PC-9 (cell line): ENCODE results near the gene BUD13. TPM values are rescaled to one million over a fixed set of nuclear protein-coding genes. Genes with fewer than 3 reads are reported as not detected.

Source experiments
- Bru-seq: library from RNA; stranded (reverse); fragments of 400-500 nt; gene quantifications from one replicate; lab custom pipeline; 2021; lab: Mats Ljungman, UMichigan
- BruChase-seq, 2 experiments: library from RNA; stranded (reverse); fragments of 400-500 nt; gene quantifications; one replicate each; lab custom pipeline; 2021; lab: Mats Ljungman, UMichigan
- BruUV-seq: library from RNA; stranded (reverse); fragments of 400-500 nt; replicated peaks from 2 replicates; lab custom pipeline; 2021; lab: Mats Ljungman, UMichigan
- CTCF ChIA-PET: fragments of 300-600 bp; sonication (Branson Sonifier 250); formaldehyde crosslinking; loops from one replicate; lab custom pipeline; 2022; ENCODE audit warnings: antibody characterized with exemption; lab: Charles Lee
- POLR2A ChIA-PET: fragments of 300-600 bp; sonication (Branson Sonifier 250); formaldehyde crosslinking; loops from one replicate; lab custom pipeline; 2022; ENCODE audit warnings: antibody characterized with exemption; ENCODE audit not compliant: unreplicated experiment; lab: Charles Lee
- DNase-seq, 2 experiments: peaks; one replicate each; pipeline versions ENCODE4 v3.0.0 to v3.0.0-alpha.2; 2015 to 2022; ENCODE audit warnings: mixed read lengths in 1 of 2
- H2AFZ ChIP-seq: fragments of 200-600 bp; sonication (generic); 2 replicates; pipeline ENCODE4 v1.8.1; 2017; ENCODE audit warnings: antibody characterized with exemption
- H3F3A ChIP-seq: fragments of 200-600 bp; sonication (generic); 2 replicates; pipeline ENCODE4 v1.8.1; 2017; ENCODE audit warnings: antibody characterized with exemption, mild to moderate bottlenecking, low read depth; ENCODE audit not compliant: insufficient read depth
- H3K27ac ChIP-seq: fragments of 200-600 bp; sonication (generic); 2 replicates; pipeline ENCODE4 v1.6.1; 2016; ENCODE audit warnings: mixed run types
- H3K27me3 ChIP-seq: fragments of 200-600 bp; sonication (generic); 2 replicates; pipeline ENCODE4 v1.6.1; 2016; ENCODE audit warnings: low read depth, mixed run types; ENCODE audit not compliant: insufficient read depth
- H3K36me3 ChIP-seq: fragments of 200-600 bp; sonication (generic); 2 replicates; pipeline ENCODE4 v1.6.1; 2016; ENCODE audit warnings: low read depth, mixed run types
- H3K4me1 ChIP-seq: fragments of 200-600 bp; sonication (generic); replicated peaks from 2 replicates; pipeline ENCODE4 v1.6.1; 2016; ENCODE audit warnings: mixed run types; ENCODE audit not compliant: insufficient read depth
- H3K4me2 ChIP-seq: fragments of 200-600 bp; sonication (generic); 2 replicates; pipeline ENCODE4 v1.6.1; 2017; ENCODE audit warnings: mixed run types
- H3K4me3 ChIP-seq: fragments of 200-600 bp; sonication (generic); 2 replicates; pipeline ENCODE4 v1.6.1; 2016; ENCODE audit warnings: mixed run types
- H3K79me2 ChIP-seq: fragments of 200-600 bp; sonication (generic); 2 replicates; pipeline ENCODE4 v1.6.1; 2017; ENCODE audit warnings: low read depth, mixed run types
- H3K9me2 ChIP-seq: fragments of 200-600 bp; sonication (generic); 2 replicates; pipeline ENCODE4 v1.8.1; 2017; ENCODE audit warnings: mild to moderate bottlenecking; ENCODE audit not compliant: insufficient read depth
- H3K9me3 ChIP-seq: fragments of 200-600 bp; sonication (generic); 2 replicates; pipeline ENCODE4 v1.8.1; 2016; ENCODE audit warnings: low read depth; ENCODE audit not compliant: insufficient read depth
- H4K20me1 ChIP-seq: fragments of 200-600 bp; sonication (generic); 2 replicates; pipeline ENCODE4 v1.8.1; 2017; ENCODE audit not compliant: insufficient read depth
- CTCF ChIP-seq: fragments of 200-600 bp; sonication (generic); conservative IDR thresholded peaks from 2 replicates; pipeline ENCODE4 v1.6.1; 2017; ENCODE audit warnings: mixed run types, antibody characterized with exemption, mild to moderate bottlenecking, moderate library complexity
- EZH2 ChIP-seq: fragments of 200-600 bp; sonication (generic); IDR thresholded peaks from 2 replicates; pipeline ENCODE4 v1.8.0; 2017; ENCODE audit warnings: antibody characterized with exemption, low read depth
- intact Hi-C: fragments of 100-400 bp; cut with micrococcal nuclease; formaldehyde crosslinking; loops from one replicate; pipeline ENCODE4 v1.10.0; 2022; ENCODE audit not compliant: unreplicated experiment
- long read RNA-seq: library from polyadenylated mRNA; stranded (forward); transcript quantifications from one replicate; pipeline ENCODE4 v2.0.0, GENCODE V29; 2022
- total RNA-seq: library from RNA; stranded (reverse); gene quantifications from 2 replicates; pipeline ENCODE4 v1.2.3, GENCODE V29; 2021

The BUD13 gene, protein sequence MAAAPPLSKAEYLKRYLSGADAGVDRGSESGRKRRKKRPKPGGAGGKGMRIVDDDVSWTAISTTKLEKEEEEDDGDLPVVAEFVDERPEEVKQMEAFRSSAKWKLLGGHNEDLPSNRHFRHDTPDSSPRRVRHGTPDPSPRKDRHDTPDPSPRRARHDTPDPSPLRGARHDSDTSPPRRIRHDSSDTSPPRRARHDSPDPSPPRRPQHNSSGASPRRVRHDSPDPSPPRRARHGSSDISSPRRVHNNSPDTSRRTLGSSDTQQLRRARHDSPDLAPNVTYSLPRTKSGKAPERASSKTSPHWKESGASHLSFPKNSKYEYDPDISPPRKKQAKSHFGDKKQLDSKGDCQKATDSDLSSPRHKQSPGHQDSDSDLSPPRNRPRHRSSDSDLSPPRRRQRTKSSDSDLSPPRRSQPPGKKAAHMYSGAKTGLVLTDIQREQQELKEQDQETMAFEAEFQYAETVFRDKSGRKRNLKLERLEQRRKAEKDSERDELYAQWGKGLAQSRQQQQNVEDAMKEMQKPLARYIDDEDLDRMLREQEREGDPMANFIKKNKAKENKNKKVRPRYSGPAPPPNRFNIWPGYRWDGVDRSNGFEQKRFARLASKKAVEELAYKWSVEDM
- total RNA-seq (13.5 and 16.4 TPM in 2 replicates), Bru-seq, nascent RNA (percentile 88 among the genes with signal in this experiment), BruChase-seq, experiment 1, labeled RNA remaining after a 2-hour chase (percentile 70 among the genes with signal in this experiment), BruChase-seq, experiment 2, labeled RNA remaining after a 6-hour chase (percentile 69 among the genes with signal in this experiment)
- long read RNA-seq, transcript BUD13-201 (10 exons, 2,196 nt), result major isoform, 8 of 12 reads
- long read RNA-seq, partial matches to known transcripts, result 0 of 12 reads
- long read RNA-seq, other reads (novel, unspliced or antisense), result 4 of 12 reads

- intact Hi-C loops, result loop anchor here (1.0 to 5.0 kb wide), 2 partner anchors 335 to 454 kb away; no protein-coding TSS in a partner anchor
- H3K27me3 ChIP-seq, result no peaks in the 10 kb centered on the region
- no peaks in the 10 kb centered on the region for H3K9me2 ChIP-seq
- peak; percentile 76 to 90 for DNase-seq
- peak within 1 kb of the TSS; percentile 90 for H2AFZ ChIP-seq
- no peaks in the 10 kb centered on the region for H4K20me1 ChIP-seq
- POLR2A ChIA-PET, result no interaction called here
- H3K4me3 ChIP-seq, result peak within 1 kb of the TSS; percentile 91
- no peaks in the 10 kb centered on the region for H3K9me3 ChIP-seq
- H3K4me2 ChIP-seq, result peak within 1 kb of the TSS; percentile 100
- CTCF ChIA-PET, result interaction anchor here (0.8 to 1.2 kb wide), 2 partner anchors 23 to 63 kb away, joined by 3 to 5 read pairs; no protein-coding TSS in a partner anchor
- H3K4me1 ChIP-seq, result peaks cover 32% of the 10 kb centered on the region
- TF ChIP-seq EZH2 (no peak), CTCF (no peak)
- peaks cover 25% of the 10 kb centered on the region for H3K79me2 ChIP-seq
- H3F3A ChIP-seq, result peaks cover 25% of the 10 kb centered on the region
- peak within 1 kb of the TSS; percentile 69 for H3K27ac ChIP-seq
- H3K36me3 ChIP-seq, result peaks cover 24% of the 10 kb centered on the region
- TSS peak; percentile 57 for BruUV-seq
Measured at GRCh38 chr11:116772443-116773202, at the start of gene BUD13. TSS of gene BUD13 (minus strand) at chr11:116772987. CDS start at chr11:116772964, 23 bp downstream.

- BruUV-seq, result no TSS peak
- no peaks in the 10 kb centered on the region for H3K27me3 ChIP-seq
- intact Hi-C loops, result no loop called here
- 0 out of 2 replicates have a peak, but pooled peaks cover 2% of the 10 kb centered on the region for H3F3A ChIP-seq
- no peak for TF ChIP-seq CTCF
- no peak for TF ChIP-seq EZH2
- H4K20me1 ChIP-seq, result no peaks in the 10 kb centered on the region
- CTCF ChIA-PET, result no interaction called here
- H3K4me2 ChIP-seq, result no peak overlapping the region
- no peaks in the 10 kb centered on the region for H3K4me1 ChIP-seq
- H2AFZ ChIP-seq, result no peak overlapping the region
- H3K9me2 ChIP-seq, result no peaks in the 10 kb centered on the region
- no peak for DNase-seq
- H3K9me3 ChIP-seq, result no peaks in the 10 kb centered on the region
- H3K4me3 ChIP-seq, result no peak overlapping the region
- H3K27ac ChIP-seq, result no peak overlapping the region
- POLR2A ChIA-PET, result no interaction called here
- H3K79me2 ChIP-seq, result no peaks in the 10 kb centered on the region
- no peaks in the 10 kb centered on the region for H3K36me3 ChIP-seq
Measured at GRCh38 chr11:116822575-116822974, 49.8 kb upstream of the BUD13 start.
